ENCODE measurements around the gene C2orf66.

The C2orf66 gene

DNA sequence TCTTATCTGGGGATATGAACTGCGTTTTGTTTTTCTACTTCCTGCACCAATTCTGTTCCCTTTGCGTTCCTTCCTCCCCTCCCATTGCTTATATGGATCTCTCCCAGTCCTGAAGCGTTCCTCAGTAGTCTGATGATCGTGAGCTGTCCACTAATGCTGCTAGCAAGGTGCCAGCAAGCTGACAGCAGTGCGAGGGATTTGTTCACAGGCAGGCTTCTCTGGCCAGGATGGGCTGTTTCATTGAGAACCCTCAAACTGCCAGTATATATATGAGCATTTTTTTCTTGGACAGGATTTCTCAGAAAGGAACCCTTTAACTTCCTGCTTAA, 49.8 kb downstream of the C2orf66 start:
- no peak for DNase-seq (ENCODE audit: low spot score)

DNA sequence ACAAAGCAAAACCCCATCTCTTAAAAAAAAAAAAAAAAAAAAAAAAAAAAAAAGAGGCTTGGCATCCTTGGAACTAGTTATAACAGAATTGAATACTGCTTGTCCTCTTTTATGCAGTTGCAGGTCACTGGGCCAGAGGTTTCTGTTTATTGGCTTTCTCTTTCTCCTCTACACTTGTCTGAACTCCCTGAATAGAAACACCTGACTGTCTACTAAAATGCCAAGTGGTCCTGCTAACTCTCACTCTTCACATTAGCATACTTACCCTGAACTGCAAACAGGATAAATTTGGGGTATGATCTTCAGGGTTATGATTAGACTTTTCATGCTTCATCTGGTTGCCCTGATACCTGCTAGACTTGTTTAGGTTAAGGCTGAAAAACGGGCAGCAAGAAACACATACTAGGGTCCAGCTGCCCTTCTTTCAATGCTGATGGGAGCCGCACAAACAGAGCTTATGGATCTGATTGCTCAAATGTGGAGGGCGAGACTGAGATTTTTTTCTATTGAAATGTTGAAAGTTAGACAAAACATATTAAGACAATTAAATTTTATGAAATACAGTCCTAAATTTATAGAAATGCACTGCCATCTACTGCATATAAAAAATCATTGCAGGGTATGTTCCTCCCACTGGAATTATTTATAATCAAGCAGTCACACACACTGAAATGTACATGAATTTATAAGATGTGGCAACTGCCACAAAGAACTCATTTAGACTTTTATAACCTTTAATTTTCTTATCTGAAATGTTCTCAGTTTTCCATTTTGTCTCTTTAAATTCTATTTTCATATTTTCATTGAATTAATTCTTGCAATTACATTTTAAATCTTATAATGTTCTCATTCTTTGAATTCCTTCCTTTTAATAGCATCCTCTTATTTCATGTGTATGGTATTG, 50.4 kb downstream of the C2orf66 start:
- DNase-seq (ENCODE audit: low spot score), result no peak

Measured in D341Med (cell line).